Measurements from ENCODE around the gene WNT3.

Gene WNT3

DNA sequence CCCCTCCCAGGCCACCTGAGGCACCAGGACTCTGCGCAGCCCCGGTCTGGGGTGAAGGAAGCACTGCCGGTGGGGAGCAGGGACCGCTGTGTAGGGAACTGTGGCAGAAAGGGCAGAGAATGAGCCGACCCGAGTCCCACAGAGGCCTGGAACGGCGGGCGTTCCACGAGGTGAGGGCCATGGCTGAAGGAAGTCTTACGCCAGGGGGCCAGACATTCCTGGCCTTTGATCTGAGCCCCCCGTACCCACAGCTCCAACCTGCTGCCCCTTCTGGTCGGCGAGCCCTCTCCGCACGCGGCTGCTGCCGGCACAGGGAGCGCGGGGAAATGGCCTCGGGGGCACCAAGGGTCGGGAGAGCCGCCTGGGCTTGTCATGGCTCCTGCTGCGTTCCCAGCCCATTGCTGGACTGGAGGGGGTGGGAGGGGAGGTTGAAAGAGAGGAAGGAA is 1.4 kb upstream of the WNT3 start:
- no peak overlapping the region for H3K4me3 ChIP-seq (ENCODE audit: low read depth, low read length)
- no peak for DNase-seq (ENCODE audit: low read depth)
- TF ChIP-seq, protein P1, sequence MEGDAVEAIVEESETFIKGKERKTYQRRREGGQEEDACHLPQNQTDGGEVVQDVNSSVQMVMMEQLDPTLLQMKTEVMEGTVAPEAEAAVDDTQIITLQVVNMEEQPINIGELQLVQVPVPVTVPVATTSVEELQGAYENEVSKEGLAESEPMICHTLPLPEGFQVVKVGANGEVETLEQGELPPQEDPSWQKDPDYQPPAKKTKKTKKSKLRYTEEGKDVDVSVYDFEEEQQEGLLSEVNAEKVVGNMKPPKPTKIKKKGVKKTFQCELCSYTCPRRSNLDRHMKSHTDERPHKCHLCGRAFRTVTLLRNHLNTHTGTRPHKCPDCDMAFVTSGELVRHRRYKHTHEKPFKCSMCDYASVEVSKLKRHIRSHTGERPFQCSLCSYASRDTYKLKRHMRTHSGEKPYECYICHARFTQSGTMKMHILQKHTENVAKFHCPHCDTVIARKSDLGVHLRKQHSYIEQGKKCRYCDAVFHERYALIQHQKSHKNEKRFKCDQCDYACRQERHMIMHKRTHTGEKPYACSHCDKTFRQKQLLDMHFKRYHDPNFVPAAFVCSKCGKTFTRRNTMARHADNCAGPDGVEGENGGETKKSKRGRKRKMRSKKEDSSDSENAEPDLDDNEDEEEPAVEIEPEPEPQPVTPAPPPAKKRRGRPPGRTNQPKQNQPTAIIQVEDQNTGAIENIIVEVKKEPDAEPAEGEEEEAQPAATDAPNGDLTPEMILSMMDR (conservative IDR thresholded peaks at IDR 0.05; ENCODE audit: low read depth, low read length): no peak

DNA sequence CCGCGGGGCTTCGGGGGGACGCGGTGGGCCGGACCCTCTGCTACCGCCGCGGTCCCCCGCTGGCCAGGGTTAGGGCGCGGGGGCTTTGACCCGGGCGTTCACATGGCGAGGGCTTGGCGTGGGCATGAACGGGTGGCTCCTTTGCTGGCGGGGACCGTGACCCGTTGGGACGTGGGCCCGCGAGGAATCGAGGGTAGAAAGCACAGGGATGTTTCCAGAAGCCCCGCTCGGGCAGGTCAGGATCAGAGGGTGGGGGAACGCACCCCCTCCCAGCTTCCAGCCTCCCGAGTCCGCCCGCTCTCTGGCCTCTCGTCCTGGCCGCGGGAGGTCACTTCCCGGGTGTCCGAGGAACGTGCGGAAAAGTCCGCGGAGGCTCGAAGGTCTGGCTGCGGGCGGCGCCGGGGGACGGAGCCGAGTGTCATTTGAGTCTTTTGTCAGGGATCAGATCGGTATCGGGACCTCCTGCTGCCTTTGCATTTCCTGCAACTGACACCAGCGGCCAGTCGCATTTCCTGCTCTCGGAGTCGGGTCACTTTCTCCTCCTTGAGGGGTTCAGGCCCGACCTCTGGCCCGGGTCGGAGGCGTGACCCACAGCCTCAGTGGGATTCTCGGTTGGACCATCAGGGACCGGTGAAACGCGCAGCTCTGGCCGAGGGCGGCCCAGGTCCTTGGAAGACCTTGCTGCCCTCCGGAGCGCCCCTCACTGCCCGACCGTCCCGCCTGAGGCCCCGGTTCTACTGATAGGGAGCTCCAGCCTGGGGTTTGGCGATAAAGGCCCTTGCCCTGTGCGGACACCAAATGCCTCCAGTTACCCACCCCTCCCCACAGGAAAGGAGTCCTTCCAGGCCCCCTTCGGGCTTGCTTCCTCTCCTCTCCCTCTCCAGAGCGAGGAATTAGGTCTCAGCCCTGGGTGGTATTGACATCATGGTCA is 702 bp upstream of the WNT3 start:
- TF ChIP-seq, protein P1 (conservative IDR thresholded peaks at IDR 0.05; ENCODE audit: low read depth, low read length): no peak
- no peak for DNase-seq (ENCODE audit: low read depth)
- H3K4me3 ChIP-seq (ENCODE audit: low read depth, low read length): peak overlapping the region; percentile 18

DNA sequence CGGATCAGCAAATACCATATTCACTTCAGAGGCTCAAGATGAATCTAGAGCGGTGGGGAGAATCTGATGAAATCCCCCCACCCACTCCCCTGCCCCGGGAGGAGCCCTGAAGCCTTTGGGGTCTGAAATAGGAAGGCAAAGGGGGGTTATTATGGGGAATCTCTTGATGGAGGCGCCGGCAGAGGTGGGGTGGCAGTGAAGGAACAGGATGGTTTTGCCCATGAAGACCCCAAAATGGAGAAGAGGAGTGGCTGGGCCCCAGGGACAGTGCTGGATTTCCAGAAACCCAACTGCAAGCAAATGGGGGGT is 637 bp downstream of the WNT3 start:
- DNase-seq (ENCODE audit: low read depth): no peak
- no peak overlapping the region for H3K4me3 ChIP-seq (ENCODE audit: low read depth, low read length)
- TF ChIP-seq, protein P1 (conservative IDR thresholded peaks at IDR 0.05; ENCODE audit: low read depth, low read length): no peak

DNA sequence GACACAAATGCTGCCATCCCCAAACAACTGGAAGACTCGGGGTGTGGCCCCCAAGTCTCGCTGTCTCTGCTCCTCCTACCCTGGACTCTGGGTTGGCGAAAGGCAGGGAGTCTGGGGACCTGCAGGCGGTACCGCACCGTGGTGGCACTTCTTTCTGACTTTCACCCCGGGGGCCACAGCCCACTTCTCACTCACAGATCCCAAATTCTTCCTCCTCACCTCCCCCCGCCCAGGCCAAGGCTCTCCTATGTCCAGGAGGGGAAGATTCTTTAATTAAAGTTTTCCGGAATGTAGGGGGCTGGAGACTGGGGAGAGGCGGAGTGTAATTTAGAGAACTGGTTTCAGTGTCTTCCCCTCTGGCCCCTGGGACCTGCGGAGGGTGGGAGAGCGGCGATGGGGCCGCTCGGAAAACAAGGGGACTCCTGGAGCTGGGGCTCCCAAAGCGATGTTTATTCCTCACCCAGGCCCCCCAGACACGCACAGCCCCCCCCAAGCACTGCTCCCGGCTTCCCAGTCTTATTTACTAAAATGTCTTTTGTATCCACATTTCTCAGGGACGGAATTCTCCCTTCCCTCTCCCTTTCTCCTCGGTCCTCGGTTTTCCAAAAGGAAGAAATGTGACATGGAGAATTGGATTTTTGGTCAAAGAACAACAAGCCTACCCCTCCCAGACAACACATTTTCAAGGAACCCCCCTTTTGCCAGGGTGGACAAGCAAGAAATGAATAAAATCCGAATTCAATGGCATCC is 1.2 kb downstream of the WNT3 start:
- no peak overlapping the region for H3K4me3 ChIP-seq (ENCODE audit: low read depth, low read length)
- no peak for DNase-seq (ENCODE audit: low read depth)
- TF ChIP-seq, protein P1 (conservative IDR thresholded peaks at IDR 0.05; ENCODE audit: low read depth, low read length): no peak

DNA sequence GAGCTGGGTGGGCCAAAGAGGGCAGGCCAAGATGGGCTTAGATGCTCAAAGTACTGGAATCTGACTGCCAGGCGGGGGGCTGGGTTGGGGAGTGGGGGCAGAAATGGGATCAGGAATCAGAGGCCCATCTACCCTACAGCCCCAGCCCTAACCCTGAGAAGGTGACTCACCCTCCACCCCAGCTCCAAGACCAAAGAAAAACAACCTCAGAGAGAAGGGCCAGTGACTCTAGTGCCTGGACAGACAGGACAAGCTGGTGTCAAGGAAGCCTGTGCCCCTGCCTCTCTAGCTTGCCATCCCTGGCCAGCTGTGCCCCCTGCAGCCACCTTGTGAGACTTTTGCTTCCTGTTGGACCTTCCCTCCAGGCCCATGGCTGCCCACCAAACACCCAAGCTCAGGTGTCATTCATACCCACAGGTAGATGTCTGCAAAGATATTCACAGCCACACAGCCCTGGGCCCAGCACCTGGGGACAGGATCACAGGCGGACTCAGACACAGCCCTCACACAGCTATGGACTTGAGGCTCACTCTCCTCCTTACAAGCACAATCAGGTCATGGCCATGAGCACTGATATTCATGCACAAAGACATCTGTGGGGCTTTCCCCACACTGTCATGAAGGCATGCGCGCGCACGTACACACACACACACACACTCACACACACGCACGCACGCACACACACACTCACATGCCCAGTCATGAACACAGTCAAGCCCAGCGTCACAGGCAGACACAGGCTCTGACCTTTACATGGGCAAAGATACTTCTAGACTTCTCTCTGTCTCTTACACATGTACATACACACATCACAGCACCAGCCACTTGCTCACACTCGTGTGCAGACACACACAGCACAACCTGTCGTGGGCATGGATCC is 2.8 kb downstream of the WNT3 start:
- H3K4me3 ChIP-seq (ENCODE audit: low read depth, low read length): no peak overlapping the region
- no peak for DNase-seq (ENCODE audit: low read depth)
- TF ChIP-seq, protein P1 (conservative IDR thresholded peaks at IDR 0.05; ENCODE audit: low read depth, low read length): no peak

DNA sequence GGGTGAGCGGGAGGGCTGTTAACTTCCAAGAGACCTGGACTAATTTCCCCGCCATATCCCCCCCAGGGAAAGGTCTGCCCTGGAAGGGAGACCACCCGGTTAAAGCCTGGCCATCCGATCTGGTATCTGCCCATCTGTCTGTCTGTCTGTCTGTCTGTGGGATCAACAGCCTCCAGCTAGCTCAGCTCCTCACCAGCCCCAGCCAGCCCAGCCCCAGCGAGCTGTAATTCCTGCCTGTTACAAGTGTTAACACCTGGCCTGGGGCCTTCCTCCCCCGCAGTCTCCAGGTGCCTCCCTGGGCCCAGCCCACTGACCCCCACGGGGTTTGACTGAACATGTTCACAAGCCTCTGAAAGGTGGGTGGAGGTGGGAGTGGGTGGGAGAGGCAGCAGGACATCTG is 4.0 kb downstream of the WNT3 start:
- no peak overlapping the region for H3K4me3 ChIP-seq (ENCODE audit: low read depth, low read length)
- TF ChIP-seq, protein P1 (conservative IDR thresholded peaks at IDR 0.05; ENCODE audit: low read depth, low read length): no peak
- no peak for DNase-seq (ENCODE audit: low read depth)
